Prostate gland (tissue), 2 donors: ENCODE data around the gene LCOR. TPM values are rescaled to one million over a fixed set of nuclear protein-coding genes. Genes with fewer than 3 reads are reported as not detected.
"Not testable (repeated sequence)": the region's sequence is repeated elsewhere in the genome, so short reads cannot be mapped to it uniquely, and the experiment has no call there.

Experiments used
- DNase-seq: peaks from one replicate; pipeline ENCODE4 v3.0.0-alpha.2; 2019; ENCODE audit warnings: low spot score
- H3K27ac ChIP-seq, 2 donors: fragments of 200-600 bp; sonication (generic); 2 replicates each; pipeline ENCODE4 v1.5.1; 2017 to 2019
- H3K27me3 ChIP-seq: fragments of 200-600 bp; sonication (generic); replicated peaks from 2 replicates; pipeline ENCODE4 v1.5.1; 2019; ENCODE audit not compliant: insufficient read depth
- H3K36me3 ChIP-seq, 2 donors: fragments of 200-600 bp; sonication (generic); 1 replicate in 1 of 2; 2 replicates in 1 of 2; pipeline versions ENCODE4 v1.5.1 to v1.8.1; 2017 to 2019
- H3K4me1 ChIP-seq: fragments of 200-600 bp; sonication (generic); replicated peaks from 2 replicates; pipeline ENCODE4 v1.5.1; 2019
- H3K4me3 ChIP-seq, 2 donors: fragments of 200-600 bp; sonication (generic); 2 replicates each; pipeline ENCODE4 v1.5.1; 2017 to 2019
- H3K9me3 ChIP-seq: fragments of 200-600 bp; sonication (generic); 2 replicates; pipeline ENCODE4 v1.5.1; 2017
- CTCF ChIP-seq, 4 experiments: fragments of 200-600 bp in 2 of 4; fragments of 450-650 bp in 2 of 4; sonication (generic) in 2 of 4; IDR thresholded peaks; 1 replicate in 3 of 4; 2 replicates in 1 of 4; pipeline ENCODE4 v1.5.1; 2016 to 2019; ENCODE audit warnings: antibody characterized with exemption in 4 of 4, mild to moderate bottlenecking in 2 of 4, moderate library complexity in 2 of 4
- POLR2A ChIP-seq: fragments of 450-650 bp; IDR thresholded peaks from one replicate; pipeline ENCODE4 v1.6.1; 2016; ENCODE audit warnings: antibody characterized with exemption, mild to moderate bottlenecking
- POLR2AphosphoS5 ChIP-seq: sonication (generic); formaldehyde crosslinking; IDR thresholded peaks from one replicate; pipeline ENCODE4 v1.6.1; 2017; ENCODE audit warnings: antibody characterized with exemption
- WGBS: methylation state at CpG from one replicate; pipeline ENCODE4 v1.1.5; 2018; 5-methylcytosine and 5-hydroxymethylcytosine counted together
- intact Hi-C: fragments of 100-400 bp; cut with DNase I; formaldehyde crosslinking; loops from one replicate; pipeline ENCODE4 v1.14.2; 2022
- total RNA-seq, 2 donors: library from RNA; depleted of rRNA; stranded (reverse); fragments of >200 nt; gene quantifications; one replicate each; pipeline ENCODE4 v1.1.0, GENCODE V29; 2016

Gene LCOR
- total RNA-seq, 2 donors from 2014 or later: 32.8 to 40.0 TPM

DNA sequence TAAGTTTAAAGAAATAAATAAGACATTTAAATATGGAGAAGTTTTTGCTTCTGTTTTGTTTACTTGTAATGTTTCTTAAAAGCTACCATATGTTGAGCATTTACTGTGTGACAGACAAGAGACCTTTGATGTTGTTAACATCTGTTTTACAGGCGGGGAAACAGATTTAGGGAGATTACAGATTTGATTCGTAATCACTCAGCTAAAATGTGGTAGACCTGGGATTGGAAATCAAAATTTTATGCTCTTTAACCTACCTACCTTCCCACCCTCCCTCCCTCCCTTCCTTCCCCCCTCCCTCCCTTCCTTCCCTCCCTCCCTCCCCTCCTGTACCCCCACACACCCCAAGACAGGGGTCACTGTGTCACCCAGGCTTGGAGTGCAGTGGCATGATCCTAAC is 11.7 kb downstream of the LCOR start:
- WGBS: 92% methylated on average over 2 of the region's 2 CpGs
- intact Hi-C loops: no loop called here
- DNase-seq: no peak
- peaks cover 15% of the 10 kb centered on the region for H3K4me1 ChIP-seq
- H3K4me3 ChIP-seq: no peak overlapping the region
- H3K27ac ChIP-seq: no peak overlapping the region
- H3K27me3 ChIP-seq: no peaks in the 10 kb centered on the region
- H3K9me3 ChIP-seq: no peaks in the 10 kb centered on the region
- no peak for TF ChIP-seq POLR2A
- TF ChIP-seq POLR2AphosphoS5: no peak
- TF ChIP-seq CTCF (IDR thresholded peaks at IDR 0.05): no peak
- no peaks in the 10 kb centered on the region for H3K36me3 ChIP-seq

GRCh38 chr10:96846395-96846794 is 14.3 kb downstream of the LCOR start:
- intact Hi-C loops: no loop called here
- H3K4me1 ChIP-seq: peaks cover 15% of the 10 kb centered on the region
- peak; percentile 11 for DNase-seq
- 61% methylated on average over 1 of the region's 1 CpG for WGBS
- H3K36me3 ChIP-seq: no peaks in the 10 kb centered on the region
- H3K27me3 ChIP-seq: no peaks in the 10 kb centered on the region
- H3K4me3 ChIP-seq: no peak overlapping the region
- no peaks in the 10 kb centered on the region for H3K9me3 ChIP-seq
- H3K27ac ChIP-seq: peak overlapping the region; percentile 37 to 58
- peak; percentile 32 for TF ChIP-seq POLR2AphosphoS5
- TF ChIP-seq CTCF (IDR thresholded peaks at IDR 0.05): no peak

DNA sequence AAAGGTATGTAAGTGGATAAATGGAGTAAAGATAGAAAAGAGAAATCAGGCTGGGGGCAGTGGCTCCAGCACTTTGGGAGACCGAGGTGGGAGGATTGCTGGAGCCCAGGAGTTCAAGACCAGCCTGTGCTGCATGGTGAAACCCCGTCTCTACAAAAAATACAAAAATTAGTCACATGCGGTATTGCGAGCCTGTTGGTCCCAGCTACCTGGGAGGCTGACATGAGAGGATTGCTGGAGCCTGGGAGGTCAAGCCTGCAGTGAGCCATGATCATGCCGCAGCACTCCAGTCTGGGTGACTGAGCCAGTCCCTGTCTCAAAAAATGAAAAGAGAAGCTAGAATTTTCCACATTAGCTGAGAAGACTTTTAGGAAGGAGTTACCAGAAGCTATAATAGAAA is 14.8 kb downstream of the LCOR start:
- Histone ChIP-seq H3K4me1 (peaks cover 15% of the 10 kb centered on the region), H3K36me3 (no peaks in the 10 kb centered on the region), H3K4me3 (no peak overlapping the region), H3K9me3 (no peaks in the 10 kb centered on the region), H3K27ac (peak overlapping the region; percentile 37 to 58), H3K27me3 (no peaks in the 10 kb centered on the region)
- 85% methylated on average over 5 of the region's 5 CpGs for WGBS
- TF ChIP-seq POLR2AphosphoS5 (no peak), POLR2A (no peak), CTCF (IDR thresholded peaks at IDR 0.05) (no peak)
- intact Hi-C loops: no loop called here
- DNase-seq: no peak

DNA sequence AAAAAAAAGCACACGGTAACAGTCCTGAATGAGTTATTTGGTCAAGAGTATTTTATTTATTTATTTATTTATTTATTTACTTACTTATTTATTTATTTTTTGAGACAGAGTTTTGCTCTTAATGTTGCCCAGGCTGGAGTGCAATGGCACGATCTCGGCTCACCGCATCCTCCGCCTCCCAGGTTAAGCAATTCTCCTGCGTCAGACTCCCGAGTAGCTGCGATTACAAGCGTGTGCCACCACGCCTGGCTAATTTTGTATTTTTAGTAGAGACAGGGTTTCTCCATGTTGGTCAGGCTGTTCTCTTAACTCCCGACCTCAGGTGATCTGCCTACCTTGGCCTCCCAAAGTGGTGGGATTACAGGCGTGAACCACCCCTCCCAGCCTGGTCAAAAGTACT is 15.3 kb downstream of the LCOR start:
- H3K9me3 ChIP-seq, H3K4me3 ChIP-seq, H3K27me3 ChIP-seq, H3K36me3 ChIP-seq, intact Hi-C loops, H3K27ac ChIP-seq, DNase-seq: not testable (repeated sequence)
- H3K4me1 ChIP-seq: peaks cover 15% of the 10 kb centered on the region
- 86% methylated on average over 12 of the region's 12 CpGs for WGBS

- peaks cover 12% of the 10 kb centered on the region for H3K4me1 ChIP-seq
- no peaks in the 10 kb centered on the region for H3K36me3 ChIP-seq
- DNase-seq: no peak
- TF ChIP-seq CTCF (IDR thresholded peaks at IDR 0.05) (no peak), POLR2A (no peak), POLR2AphosphoS5 (no peak)
- no peak overlapping the region for H3K27ac ChIP-seq
- no peak overlapping the region for H3K4me3 ChIP-seq
- no peaks in the 10 kb centered on the region for H3K9me3 ChIP-seq
- intact Hi-C loops: no loop called here
- WGBS: 97% methylated on average over 5 of the region's 5 CpGs
- no peaks in the 10 kb centered on the region for H3K27me3 ChIP-seq
These were observed 18.0 kb downstream of the LCOR start for GRCh38 chr10:96850113-96850512.
